HUES64 (cell line): ENCODE measurements around the gene EIF4G2.

Experiments
- H3K27ac ChIP-seq: 2 replicates; pipeline ENCODE4 v1.7.0; 2013; ENCODE audit warnings: low read depth, low read length, inconsistent platforms
- H3K27me3 ChIP-seq: 2 replicates; pipeline ENCODE4 v1.6.1; 2013; ENCODE audit warnings: mild to moderate bottlenecking, low read length; ENCODE audit not compliant: insufficient read depth
- H3K36me3 ChIP-seq: 2 replicates; pipeline ENCODE4 v1.6.1; 2013; ENCODE audit warnings: mild to moderate bottlenecking, low read length; ENCODE audit not compliant: insufficient read depth
- H3K4me1 ChIP-seq: 2 replicates; pipeline ENCODE4 v1.6.1; 2013; ENCODE audit warnings: mild to moderate bottlenecking, low read length, moderate library complexity; ENCODE audit not compliant: insufficient read depth
- H3K4me3 ChIP-seq: 2 replicates; pipeline ENCODE4 v1.5.1; 2013; ENCODE audit warnings: mild to moderate bottlenecking, low read length, moderate library complexity
- H3K9ac ChIP-seq: 2 replicates; pipeline ENCODE4 v1.6.1; 2013; ENCODE audit warnings: mild to moderate bottlenecking, low read depth, low read length
- H3K9me3 ChIP-seq: 2 replicates; pipeline ENCODE4 v1.6.1; 2013; ENCODE audit warnings: low read depth, low read length; ENCODE audit not compliant: insufficient read depth
- WGBS: fragments of 150-250, 120-280 bp; methylation state at CpG from one replicate; pipeline ENCODE4 v1.1.7; 2013; ENCODE audit warnings: missing lambda C conversion rate; 5-methylcytosine and 5-hydroxymethylcytosine counted together

The EIF4G2 gene

DNA sequence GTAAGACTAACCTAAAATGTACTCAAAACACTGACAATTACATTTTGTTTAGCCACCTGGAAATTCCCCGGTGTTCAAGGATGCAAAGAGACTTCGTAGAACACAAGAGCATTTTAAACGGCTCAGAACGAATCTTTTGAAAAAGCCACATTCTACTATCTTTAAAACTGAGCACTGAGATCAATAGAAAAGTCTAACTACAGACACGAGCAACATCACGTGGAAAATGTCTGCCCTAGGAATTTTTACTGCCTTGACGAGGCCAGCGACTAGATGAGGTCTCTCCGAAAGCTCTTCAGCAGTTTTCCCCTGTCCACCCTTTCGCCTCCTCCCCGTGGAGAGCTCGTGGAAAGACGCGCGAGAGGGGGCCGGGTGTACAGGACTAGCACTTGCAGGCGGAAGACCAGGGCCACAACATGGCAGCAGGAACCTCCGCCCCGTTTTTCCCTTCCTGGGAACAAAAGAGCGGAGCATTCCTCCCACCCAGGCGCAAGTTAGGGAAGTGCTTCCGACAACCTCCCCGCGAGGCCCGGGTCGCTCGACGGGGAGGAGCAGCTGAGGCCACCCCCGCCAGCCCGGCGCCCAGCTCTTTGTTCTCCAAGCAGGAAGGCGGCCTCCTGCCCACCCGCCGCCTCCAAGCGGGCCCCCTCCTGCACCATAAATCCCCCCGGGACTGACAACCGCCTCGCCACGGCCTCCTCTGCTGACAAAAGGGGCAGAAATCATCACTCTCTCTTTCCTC lies 1.1 kb downstream of the EIF4G2 start:
- peaks cover 20% of the 10 kb centered on the region for H3K4me1 ChIP-seq
- under 1% methylated on average over 39 of the region's 39 CpGs for WGBS

GRCh38 chr11:10806206-10806605 lies 2.5 kb downstream of the EIF4G2 start:
- no peaks in the 10 kb centered on the region for H3K27me3 ChIP-seq
- H3K9me3 ChIP-seq: no peaks in the 10 kb centered on the region
- H3K9ac ChIP-seq: no peak overlapping the region
- peaks cover 20% of the 10 kb centered on the region for H3K4me1 ChIP-seq
- peak overlapping the region; percentile 97 for H3K4me3 ChIP-seq
- H3K27ac ChIP-seq: no peak overlapping the region
- peaks cover 65% of the 10 kb centered on the region for H3K36me3 ChIP-seq
- 100% methylated on average over 2 of the region's 4 CpGs for WGBS

More for the DNA sequence above, 1.1 kb downstream of the EIF4G2 start:
- Histone ChIP-seq H3K36me3 (peaks cover 50% of the 10 kb centered on the region), H3K27ac (peak overlapping the region; percentile 99), H3K9me3 (no peaks in the 10 kb centered on the region), H3K27me3 (no peaks in the 10 kb centered on the region), H3K9ac (peak overlapping the region; percentile 100), H3K4me3 (peak overlapping the region; percentile 97)

DNA sequence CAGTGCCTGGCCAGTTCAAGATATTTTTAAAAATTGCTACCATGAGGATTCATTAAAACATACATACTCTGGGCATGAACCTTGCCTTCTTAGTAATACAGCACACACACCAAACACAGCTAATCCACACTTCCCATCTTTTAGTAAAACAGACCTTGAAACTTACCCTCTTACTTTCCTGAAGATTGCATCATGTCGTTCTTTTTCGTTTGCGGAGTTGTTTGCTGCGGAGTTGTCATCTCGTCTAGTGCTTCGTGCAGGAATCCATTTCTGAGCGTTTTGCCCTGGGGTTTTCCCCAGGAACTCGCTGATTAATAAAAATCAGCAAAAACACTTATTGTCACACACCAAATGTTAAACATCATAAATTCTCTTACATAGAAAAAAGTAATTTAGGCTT lies 3.0 kb downstream of the EIF4G2 start:
- Histone ChIP-seq H3K4me1 (peaks cover 20% of the 10 kb centered on the region), H3K9me3 (no peaks in the 10 kb centered on the region), H3K27me3 (no peaks in the 10 kb centered on the region), H3K36me3 (peaks cover 69% of the 10 kb centered on the region), H3K4me3 (peak overlapping the region; percentile 97; the same call in 1 of the 2 replicates), H3K9ac (no peak overlapping the region), H3K27ac (no peak overlapping the region)
- 97% methylated on average over 8 of the region's 8 CpGs for WGBS

- H3K27me3 ChIP-seq: no peaks in the 10 kb centered on the region
- no peak overlapping the region for H3K4me3 ChIP-seq
- peaks cover 90% of the 10 kb centered on the region for H3K36me3 ChIP-seq
- no peak overlapping the region for H3K9ac ChIP-seq
- no peaks in the 10 kb centered on the region for H3K9me3 ChIP-seq
- 95% methylated on average over 6 of the region's 6 CpGs for WGBS
- H3K27ac ChIP-seq: no peak overlapping the region
- peaks cover 11% of the 10 kb centered on the region; the same call in 1 of the 2 replicates for H3K4me1 ChIP-seq
Measured at GRCh38 chr11:10803676-10804075, 5.0 kb downstream of the EIF4G2 start.

GRCh38 chr11:10800292-10800691 lies 8.4 kb downstream of the EIF4G2 start:
- no peaks in the 10 kb centered on the region for H3K9me3 ChIP-seq
- H3K36me3 ChIP-seq: peaks cover 96% of the 10 kb centered on the region
- H3K27me3 ChIP-seq: no peaks in the 10 kb centered on the region
- no peak overlapping the region for H3K27ac ChIP-seq
- H3K9ac ChIP-seq: no peak overlapping the region
- H3K4me1 ChIP-seq: no peaks in the 10 kb centered on the region
- 95% methylated on average over 2 of the region's 2 CpGs for WGBS
- H3K4me3 ChIP-seq: no peak overlapping the region

DNA sequence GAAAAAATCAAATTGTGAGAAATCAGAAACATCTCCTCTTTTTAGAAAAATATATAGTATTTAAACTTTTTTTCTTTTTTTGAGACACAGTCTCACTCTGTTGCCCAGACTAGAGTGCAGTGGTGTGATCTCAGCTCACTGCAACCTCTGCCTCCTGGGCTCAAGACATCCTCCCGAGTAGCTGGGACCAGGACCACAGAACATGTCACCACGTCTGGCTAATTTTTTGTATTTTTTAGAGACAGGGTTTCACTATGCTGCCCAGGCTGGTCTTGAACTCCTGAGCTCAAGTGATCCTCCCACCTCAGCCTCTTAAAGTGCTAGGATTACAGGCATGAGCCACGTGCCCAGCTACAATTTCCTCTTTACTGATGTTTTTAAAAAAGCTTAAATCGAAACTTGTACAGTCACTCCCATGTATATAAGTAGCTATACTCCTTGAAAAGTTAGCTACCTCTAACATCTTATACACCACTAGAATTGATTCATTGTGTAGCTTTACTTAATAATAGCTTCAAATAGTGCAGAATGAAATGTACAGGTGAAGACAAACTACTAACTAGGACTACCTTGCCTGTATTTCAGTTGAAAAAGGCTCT lies 10.3 kb downstream of the EIF4G2 start:
- WGBS: 91% methylated on average over 4 of the region's 4 CpGs
- H3K27me3 ChIP-seq: no peaks in the 10 kb centered on the region
- no peak overlapping the region for H3K9ac ChIP-seq
- no peaks in the 10 kb centered on the region for H3K4me1 ChIP-seq
- H3K27ac ChIP-seq: no peak overlapping the region
- H3K36me3 ChIP-seq: peaks cover 77% of the 10 kb centered on the region
- no peaks in the 10 kb centered on the region for H3K9me3 ChIP-seq
- H3K4me3 ChIP-seq: no peak overlapping the region

- H3K9ac ChIP-seq: no peak overlapping the region
- no peak overlapping the region for H3K27ac ChIP-seq
- no peaks in the 10 kb centered on the region for H3K4me1 ChIP-seq
- H3K27me3 ChIP-seq: peaks cover 3% of the 10 kb centered on the region; the same call in 1 of the 2 replicates
- WGBS: 96% methylated on average over 3 of the region's 3 CpGs
- no peak overlapping the region for H3K4me3 ChIP-seq
- H3K36me3 ChIP-seq: peaks cover 68% of the 10 kb centered on the region
- no peaks in the 10 kb centered on the region for H3K9me3 ChIP-seq
Measured at GRCh38 chr11:10797531-10797930, 11.2 kb downstream of the EIF4G2 start.

DNA sequence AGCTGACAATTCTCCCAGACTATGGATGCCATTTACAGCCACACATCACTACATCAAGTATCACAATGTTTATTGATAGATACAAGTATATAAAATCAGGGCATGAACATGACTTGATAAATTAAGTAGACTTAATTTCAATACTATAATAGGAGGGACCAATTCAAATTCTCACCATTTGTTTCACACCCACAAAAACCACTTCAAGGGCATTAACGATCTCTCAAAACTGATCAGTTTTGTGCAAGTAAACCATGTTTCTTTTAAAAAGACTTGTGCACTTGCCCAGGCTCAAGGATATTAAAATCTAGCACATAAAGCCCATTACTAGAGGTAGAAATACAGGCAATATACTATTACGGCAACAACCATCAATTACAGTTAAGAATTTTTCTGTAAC lies 11.7 kb downstream of the EIF4G2 start:
- H3K9ac ChIP-seq: no peak overlapping the region
- H3K27me3 ChIP-seq: peaks cover 3% of the 10 kb centered on the region; the same call in 1 of the 2 replicates
- H3K9me3 ChIP-seq: no peaks in the 10 kb centered on the region
- no peak overlapping the region for H3K4me3 ChIP-seq
- H3K36me3 ChIP-seq: peaks cover 63% of the 10 kb centered on the region
- WGBS: 100% methylated on average over 2 of the region's 2 CpGs
- H3K27ac ChIP-seq: no peak overlapping the region
- H3K4me1 ChIP-seq: no peaks in the 10 kb centered on the region

GRCh38 chr11:10796191-10796590 lies 12.5 kb downstream of the EIF4G2 start:
- H3K27ac ChIP-seq: peak overlapping the region; percentile 9; the same call in 1 of the 2 replicates
- H3K27me3 ChIP-seq: peaks cover 3% of the 10 kb centered on the region; the same call in 1 of the 2 replicates
- H3K9ac ChIP-seq: no peak overlapping the region
- H3K9me3 ChIP-seq: no peaks in the 10 kb centered on the region
- peaks cover 55% of the 10 kb centered on the region for H3K36me3 ChIP-seq
- H3K4me1 ChIP-seq: no peaks in the 10 kb centered on the region
- WGBS: 98% methylated on average over 2 of the region's 2 CpGs
- no peak overlapping the region for H3K4me3 ChIP-seq

GRCh38 chr11:10793470-10794255 lies 15.1 kb downstream of the EIF4G2 start:
- Histone ChIP-seq H3K9ac (no peak overlapping the region), H3K4me1 (no peaks in the 10 kb centered on the region), H3K4me3 (no peak overlapping the region), H3K27ac (no peak overlapping the region), H3K27me3 (peaks cover 3% of the 10 kb centered on the region; the same call in 1 of the 2 replicates), H3K36me3 (peaks cover 30% of the 10 kb centered on the region), H3K9me3 (no peaks in the 10 kb centered on the region)
- WGBS: 89% methylated on average over 10 of the region's 11 CpGs
